SK-N-SH treated with all-trans-retinoic acid at 6 μM for 48 hours (cell line): ENCODE data around the gene PPP2R5D.

Experiments used
- ATAC-seq: fragments of 200-7000 bp; cut with Tn5 transposase; 3 replicates; pipeline ENCODE4 v1.9.1; 2020; ENCODE audit warnings: mild to moderate bottlenecking, moderate library complexity
- ARNTL ChIP-seq: fragments of 450-650 bp; formaldehyde crosslinking; IDR thresholded peaks from 2 replicates; pipeline ENCODE4 v1.5.0; 2020; ENCODE audit warnings: low read depth, mild to moderate bottlenecking, moderate library complexity, borderline replicate concordance
- BACH2 ChIP-seq: fragments of 250-450 bp; sonication (Bioruptor Pico); IDR thresholded peaks from 2 replicates; pipeline ENCODE4 v1.9.0; 2021; ENCODE audit warnings: mild to moderate bottlenecking, borderline replicate concordance
- CSDC2 ChIP-seq: fragments of 250-450 bp; sonication (Bioruptor Pico); IDR thresholded peaks from 2 replicates; pipeline ENCODE4 v1.5.0; 2020; ENCODE audit warnings: mild to moderate bottlenecking, moderate library complexity
- ESRRG ChIP-seq: fragments of 250-450 bp; sonication (Bioruptor Pico); IDR thresholded peaks from 2 replicates; pipeline ENCODE4 v1.6.1; 2021; ENCODE audit warnings: mild to moderate bottlenecking
- GLIS3 ChIP-seq: fragments of 250-450 bp; sonication (Bioruptor Pico); IDR thresholded peaks from 2 replicates; pipeline ENCODE4 v1.5.0; 2020; ENCODE audit warnings: mild to moderate bottlenecking, moderate library complexity
- ISL1 ChIP-seq: fragments of 250-450 bp; sonication (Bioruptor Pico); IDR thresholded peaks from 2 replicates; pipeline ENCODE4 v2.1.2; 2022; ENCODE audit warnings: mild to moderate bottlenecking, moderate library complexity
- OSR1 ChIP-seq: fragments of 250-450 bp; sonication (Bioruptor Pico); IDR thresholded peaks from 2 replicates; pipeline ENCODE4 v1.8.0; 2022; ENCODE audit warnings: moderate library complexity, mild to moderate bottlenecking, inconsistent platforms
- RARB ChIP-seq: fragments of 250-450 bp; sonication (Bioruptor Pico); IDR thresholded peaks from 2 replicates; pipeline ENCODE4 v1.8.0; 2021; ENCODE audit warnings: mild to moderate bottlenecking, moderate library complexity
- TCF4 ChIP-seq: fragments of 250-450 bp; sonication (Bioruptor Pico); IDR thresholded peaks from 2 replicates; pipeline ENCODE4 v1.8.0; 2021; ENCODE audit warnings: mild to moderate bottlenecking, moderate library complexity, borderline replicate concordance
- TOX ChIP-seq: fragments of 250-450 bp; sonication (Bioruptor Pico); IDR thresholded peaks from 2 replicates; pipeline ENCODE4 v1.8.0; 2021; ENCODE audit warnings: mild to moderate bottlenecking, moderate library complexity, borderline replicate concordance
- ZC3H10 ChIP-seq: fragments of 250-450 bp; sonication (Bioruptor Pico); IDR thresholded peaks from 2 replicates; pipeline ENCODE4 v1.5.1; 2021; ENCODE audit warnings: mild to moderate bottlenecking, moderate library complexity
- ZFP3 ChIP-seq: fragments of 250-450 bp; sonication (Bioruptor Pico); IDR thresholded peaks from 2 replicates; pipeline ENCODE4 v1.5.0; 2020; ENCODE audit warnings: mild to moderate bottlenecking, moderate library complexity
- ZFP30 ChIP-seq: fragments of 450-650 bp; formaldehyde crosslinking; IDR thresholded peaks from 2 replicates; pipeline ENCODE4 v1.5.0; 2022; ENCODE audit warnings: mild to moderate bottlenecking, moderate library complexity
- ZNF565 ChIP-seq: fragments of 450-650 bp; formaldehyde crosslinking; conservative IDR thresholded peaks from 2 replicates; pipeline ENCODE4 v1.5.0; 2020; ENCODE audit warnings: low read depth, mild to moderate bottlenecking, moderate library complexity
- ZNF70 ChIP-seq: fragments of 450-650 bp; formaldehyde crosslinking; IDR thresholded peaks from 2 replicates; pipeline ENCODE4 v1.5.0; 2020; ENCODE audit warnings: mild to moderate bottlenecking, moderate library complexity
- ZNF8 ChIP-seq: fragments of 450-650 bp; formaldehyde crosslinking; IDR thresholded peaks from 2 replicates; pipeline ENCODE4 v1.5.0; 2020; ENCODE audit warnings: mild to moderate bottlenecking, moderate library complexity
- TF ChIP-seq, protein P1 (sequence below): fragments of 250-450 bp; sonication (Bioruptor Pico); IDR thresholded peaks from 2 replicates; pipeline ENCODE4 v1.5.1; 2021; ENCODE audit warnings: mild to moderate bottlenecking, moderate library complexity
- TF ChIP-seq, protein P2 (sequence below): fragments of 250-450 bp; sonication (Bioruptor Pico); IDR thresholded peaks from 2 replicates; pipeline ENCODE4 v1.8.0; 2020; ENCODE audit warnings: mild to moderate bottlenecking, moderate library complexity, borderline replicate concordance
- TF ChIP-seq, protein P3 (sequence below): fragments of 250-450 bp; sonication (Bioruptor Pico); IDR thresholded peaks from 2 replicates; pipeline ENCODE4 v1.8.0; 2021; ENCODE audit warnings: low read depth, mild to moderate bottlenecking, moderate library complexity, borderline replicate concordance

PPP2R5D gene

DNA sequence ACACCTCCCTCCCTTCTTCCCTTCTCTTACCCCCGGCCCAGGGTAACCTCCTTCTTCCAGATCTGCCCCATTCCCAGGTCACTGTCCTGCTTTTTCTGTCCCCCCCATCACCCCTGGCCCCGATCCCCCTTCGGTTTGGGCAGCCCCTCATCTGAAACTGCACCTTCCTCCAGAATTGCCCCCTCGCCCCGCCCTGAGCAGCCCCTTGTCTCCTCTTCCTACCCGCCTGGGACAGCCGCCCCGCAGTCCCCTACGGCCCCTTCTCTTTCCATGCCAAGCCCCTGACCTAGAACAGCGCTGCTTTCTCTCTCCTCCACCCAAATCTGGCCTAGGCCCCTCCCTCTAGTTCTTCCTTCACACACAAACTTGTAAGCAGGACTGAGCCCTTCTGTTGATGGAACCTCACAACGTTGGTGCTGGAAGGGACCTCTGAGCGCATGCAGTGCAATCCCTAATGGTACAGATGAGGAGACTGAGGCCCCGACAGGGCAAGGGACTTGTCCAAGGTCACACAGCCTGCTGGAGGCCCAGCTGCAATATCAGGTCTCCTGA lies 630 bp downstream of the PPP2R5D start (continued):
- TF ChIP-seq ZNF8 (CRISPR knock-in tag), result no peak

DNA sequence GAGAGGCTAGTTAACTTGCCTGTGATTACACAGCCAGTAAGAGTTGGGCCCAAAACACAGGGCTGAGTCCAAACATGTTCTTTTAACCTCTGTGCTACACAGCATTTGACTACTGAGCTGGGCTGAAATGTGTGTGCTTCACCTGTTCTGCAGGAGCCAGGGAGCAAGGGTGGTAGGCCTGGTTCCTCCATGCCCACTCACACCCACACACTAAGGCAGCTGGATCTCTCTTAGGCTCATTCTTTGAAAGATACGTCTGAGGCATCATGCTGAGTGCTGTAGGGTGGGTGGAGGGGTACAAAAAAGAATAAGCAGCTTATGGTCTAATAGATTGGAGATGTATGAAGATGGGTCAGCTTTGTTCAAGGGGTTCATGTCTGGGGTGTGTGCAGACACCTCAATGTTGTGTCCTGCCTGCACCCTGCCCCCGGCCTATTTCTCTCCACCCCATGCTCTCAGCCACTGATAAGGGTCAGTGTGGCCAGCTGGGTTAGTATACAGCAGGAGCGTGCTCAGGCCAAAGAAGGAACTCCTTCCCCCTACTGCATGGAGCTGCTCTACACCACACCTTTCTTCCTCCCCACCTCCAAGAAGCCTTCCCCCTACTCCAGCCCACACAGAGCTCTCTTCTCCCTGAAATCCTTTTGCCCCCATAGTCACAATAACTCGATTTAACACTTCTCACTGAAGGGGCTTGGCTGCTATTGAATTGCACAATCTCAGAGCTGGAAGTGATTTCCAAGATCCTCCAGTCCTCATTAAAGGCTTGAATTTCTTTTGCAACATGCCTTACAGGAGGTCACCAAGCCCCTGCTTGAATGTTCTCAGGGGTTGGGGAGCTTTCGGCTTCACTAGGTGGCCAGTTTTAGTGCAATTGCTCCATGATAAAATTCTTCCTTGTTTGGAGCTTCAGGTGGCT lies 3.4 kb downstream of the PPP2R5D start:
- ATAC-seq, result no peak
- TF ChIP-seq, protein P1, sequence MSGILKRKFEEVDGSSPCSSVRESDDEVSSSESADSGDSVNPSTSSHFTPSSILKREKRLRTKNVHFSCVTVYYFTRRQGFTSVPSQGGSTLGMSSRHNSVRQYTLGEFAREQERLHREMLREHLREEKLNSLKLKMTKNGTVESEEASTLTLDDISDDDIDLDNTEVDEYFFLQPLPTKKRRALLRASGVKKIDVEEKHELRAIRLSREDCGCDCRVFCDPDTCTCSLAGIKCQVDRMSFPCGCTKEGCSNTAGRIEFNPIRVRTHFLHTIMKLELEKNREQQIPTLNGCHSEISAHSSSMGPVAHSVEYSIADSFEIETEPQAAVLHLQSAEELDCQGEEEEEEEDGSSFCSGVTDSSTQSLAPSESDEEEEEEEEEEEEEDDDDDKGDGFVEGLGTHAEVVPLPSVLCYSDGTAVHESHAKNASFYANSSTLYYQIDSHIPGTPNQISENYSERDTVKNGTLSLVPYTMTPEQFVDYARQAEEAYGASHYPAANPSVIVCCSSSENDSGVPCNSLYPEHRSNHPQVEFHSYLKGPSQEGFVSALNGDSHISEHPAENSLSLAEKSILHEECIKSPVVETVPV (CRISPR knock-in tag), result no peak

DNA sequence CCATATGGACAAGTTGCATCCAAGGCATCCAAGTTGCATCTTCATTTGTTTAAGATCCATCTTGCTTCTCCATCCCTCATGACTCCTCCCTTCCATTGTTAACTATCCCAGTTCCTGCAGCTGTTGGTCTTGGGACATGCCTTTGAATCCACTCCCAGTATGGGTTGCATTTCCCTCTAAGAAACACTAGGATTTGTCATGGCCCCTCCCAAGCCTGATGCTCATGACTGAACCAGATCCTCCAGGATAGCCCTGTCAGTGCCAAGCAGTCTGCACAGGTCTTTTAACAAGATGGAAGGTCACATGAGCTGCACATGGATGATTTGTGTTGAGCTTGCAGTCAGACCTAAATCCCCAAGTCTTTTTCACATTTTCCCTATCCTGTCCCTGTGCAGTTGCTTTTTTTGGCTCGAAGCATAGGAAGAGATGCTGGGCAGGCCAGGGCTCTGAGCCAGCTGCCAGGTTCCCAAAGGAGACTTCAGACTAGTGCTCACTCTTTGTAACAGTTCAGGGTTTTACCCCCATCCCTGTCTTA lies 4.2 kb downstream of the PPP2R5D start:
- ATAC-seq, result no peak
- TF ChIP-seq, protein P2, sequence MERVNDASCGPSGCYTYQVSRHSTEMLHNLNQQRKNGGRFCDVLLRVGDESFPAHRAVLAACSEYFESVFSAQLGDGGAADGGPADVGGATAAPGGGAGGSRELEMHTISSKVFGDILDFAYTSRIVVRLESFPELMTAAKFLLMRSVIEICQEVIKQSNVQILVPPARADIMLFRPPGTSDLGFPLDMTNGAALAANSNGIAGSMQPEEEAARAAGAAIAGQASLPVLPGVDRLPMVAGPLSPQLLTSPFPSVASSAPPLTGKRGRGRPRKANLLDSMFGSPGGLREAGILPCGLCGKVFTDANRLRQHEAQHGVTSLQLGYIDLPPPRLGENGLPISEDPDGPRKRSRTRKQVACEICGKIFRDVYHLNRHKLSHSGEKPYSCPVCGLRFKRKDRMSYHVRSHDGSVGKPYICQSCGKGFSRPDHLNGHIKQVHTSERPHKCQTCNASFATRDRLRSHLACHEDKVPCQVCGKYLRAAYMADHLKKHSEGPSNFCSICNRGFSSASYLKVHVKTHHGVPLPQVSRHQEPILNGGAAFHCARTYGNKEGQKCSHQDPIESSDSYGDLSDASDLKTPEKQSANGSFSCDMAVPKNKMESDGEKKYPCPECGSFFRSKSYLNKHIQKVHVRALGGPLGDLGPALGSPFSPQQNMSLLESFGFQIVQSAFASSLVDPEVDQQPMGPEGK, result no peak
- TF ChIP-seq, protein P3, sequence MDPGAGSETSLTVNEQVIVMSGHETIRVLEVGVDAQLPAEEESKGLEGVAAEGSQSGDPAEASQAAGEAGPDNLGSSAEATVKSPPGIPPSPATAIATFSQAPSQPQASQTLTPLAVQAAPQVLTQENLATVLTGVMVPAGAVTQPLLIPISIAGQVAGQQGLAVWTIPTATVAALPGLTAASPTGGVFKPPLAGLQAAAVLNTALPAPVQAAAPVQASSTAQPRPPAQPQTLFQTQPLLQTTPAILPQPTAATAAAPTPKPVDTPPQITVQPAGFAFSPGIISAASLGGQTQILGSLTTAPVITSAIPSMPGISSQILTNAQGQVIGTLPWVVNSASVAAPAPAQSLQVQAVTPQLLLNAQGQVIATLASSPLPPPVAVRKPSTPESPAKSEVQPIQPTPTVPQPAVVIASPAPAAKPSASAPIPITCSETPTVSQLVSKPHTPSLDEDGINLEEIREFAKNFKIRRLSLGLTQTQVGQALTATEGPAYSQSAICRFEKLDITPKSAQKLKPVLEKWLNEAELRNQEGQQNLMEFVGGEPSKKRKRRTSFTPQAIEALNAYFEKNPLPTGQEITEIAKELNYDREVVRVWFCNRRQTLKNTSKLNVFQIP (CRISPR knock-in tag), result no peak
- TF ChIP-seq ZFP3 (CRISPR knock-in tag) (no peak), CSDC2 (CRISPR knock-in tag) (no peak), ARNTL (CRISPR knock-in tag) (no peak), TOX (CRISPR knock-in tag) (no peak), ISL1 (no peak), OSR1 (CRISPR knock-in tag) (no peak), ZNF70 (CRISPR knock-in tag) (no peak)

DNA sequence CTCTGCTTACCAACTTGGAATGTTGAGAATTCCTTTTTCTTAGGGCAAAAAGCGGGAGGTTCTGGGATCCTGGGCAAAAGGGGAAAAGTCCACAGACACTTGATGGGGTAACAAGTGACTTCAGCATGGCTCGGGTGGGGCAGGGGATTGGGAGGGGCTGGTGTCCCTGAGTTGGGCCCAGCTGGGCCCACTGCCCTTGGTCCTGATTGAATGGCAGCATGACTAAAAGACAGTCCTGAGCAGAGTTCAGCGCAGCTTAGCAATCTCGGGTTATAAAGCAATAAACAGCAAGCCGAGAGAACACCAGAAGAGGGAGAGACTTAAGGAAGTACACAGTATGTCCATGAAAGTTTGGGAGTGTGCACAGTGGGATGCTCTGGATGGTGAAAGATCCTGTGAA lies 5.6 kb downstream of the PPP2R5D start:
- TF ChIP-seq GLIS3 (no peak), TCF4 (no peak), ISL1 (no peak), BACH2 (CRISPR knock-in tag) (no peak), ESRRG (CRISPR knock-in tag) (no peak)
- TF ChIP-seq, protein P2, result no peak

DNA sequence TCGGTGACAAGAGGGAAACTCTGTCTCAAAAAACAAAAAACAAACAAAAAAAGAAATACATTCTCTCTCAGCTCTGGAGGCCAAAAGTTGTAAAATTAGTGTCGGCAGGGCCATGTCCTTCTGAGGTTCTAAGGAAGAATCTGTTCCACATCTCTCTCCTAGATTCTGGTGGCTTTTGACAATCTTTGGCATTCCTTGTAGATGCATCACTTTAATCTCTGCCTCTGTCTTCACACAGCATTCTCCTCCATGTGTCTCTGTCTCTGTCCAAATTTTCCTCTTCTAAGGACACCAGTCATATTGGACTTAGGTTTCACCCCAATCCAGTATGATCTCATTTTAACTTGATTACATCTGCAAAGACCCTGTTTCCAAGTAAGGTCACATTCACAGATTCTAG lies 9.1 kb downstream of the PPP2R5D start:
- TF ChIP-seq ARNTL (CRISPR knock-in tag) (no peak), ZC3H10 (CRISPR knock-in tag) (no peak), RARB (CRISPR knock-in tag) (no peak), ZFP3 (CRISPR knock-in tag) (no peak)
- peak; percentile 68 for ATAC-seq

More for the DNA sequence above, 5.6 kb downstream of the PPP2R5D start:
- no peak for ATAC-seq

DNA sequence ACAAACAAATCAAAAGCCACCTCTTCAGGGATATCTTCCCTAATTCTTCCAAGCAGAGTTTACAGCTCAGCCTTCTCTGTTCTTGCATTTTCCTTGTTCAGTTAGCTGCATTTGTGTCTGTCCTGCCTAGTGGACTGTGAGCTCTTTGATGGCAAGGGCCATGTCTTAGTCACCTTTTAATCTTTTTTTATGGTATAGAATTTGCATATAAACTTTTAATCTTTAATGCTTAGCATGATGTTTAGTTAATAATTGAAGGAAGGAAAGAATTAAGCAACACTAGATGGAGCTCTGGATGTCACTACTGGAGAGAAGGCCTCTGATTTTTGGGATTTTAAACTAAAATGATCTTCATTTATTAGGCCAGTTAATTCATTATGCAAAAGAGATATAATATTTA lies 12.1 kb downstream of the PPP2R5D start:
- no peak for ATAC-seq

More for the DNA sequence above, 12.1 kb downstream of the PPP2R5D start:
- TF ChIP-seq ZFP30, result no peak
- no peak for TF ChIP-seq ARNTL (CRISPR knock-in tag)
- TF ChIP-seq, protein P3 (CRISPR knock-in tag), result no peak
- no peak for TF ChIP-seq TOX (CRISPR knock-in tag)
- no peak for TF ChIP-seq ZNF8 (CRISPR knock-in tag)
- no peak for TF ChIP-seq ZNF565 (CRISPR knock-in tag)
- TF ChIP-seq CSDC2 (CRISPR knock-in tag), result no peak
- TF ChIP-seq ZFP3 (CRISPR knock-in tag), result no peak
- TF ChIP-seq, protein P2, result no peak
